Thyroid gland (tissue), 4 donors: ENCODE results near the gene ZMAT3. TPM values are rescaled to one million over a fixed set of nuclear protein-coding genes. Genes with fewer than 3 reads are reported as not detected.

Experiments used
- DNase-seq, 2 donors: peaks; one replicate each; pipeline ENCODE4 v3.0.0-alpha.2; 2019
- H3K27ac ChIP-seq, 3 donors: fragments of 200-600 bp; sonication (generic); 1 replicate in 2 of 3; 2 replicates in 1 of 3; pipeline ENCODE4 v1.5.1; 2016 to 2019; ENCODE audit warnings: mild to moderate bottlenecking in 1 of 3, moderate library complexity in 1 of 3
- H3K27me3 ChIP-seq: fragments of 200-600 bp; sonication (generic); one replicate; pipeline ENCODE4 v1.5.1; 2019
- H3K36me3 ChIP-seq, 2 donors: fragments of 200-600 bp; sonication (generic); one replicate each; pipeline ENCODE4 v1.5.1; 2016 to 2019
- H3K4me1 ChIP-seq, 2 donors: fragments of 200-600 bp; sonication (generic); one replicate each; pipeline ENCODE4 v1.5.1; 2017 to 2019
- H3K4me3 ChIP-seq, 3 donors: fragments of 200-600 bp; sonication (generic); replicated peaks in 1 of 3; 1 replicate in 2 of 3; 2 replicates in 1 of 3; pipeline ENCODE4 v1.5.1; 2016; ENCODE audit warnings: mild to moderate bottlenecking in 1 of 3
- H3K9me3 ChIP-seq: fragments of 200-600 bp; sonication (generic); one replicate; pipeline ENCODE4 v1.5.1; 2017
- POLR2A ChIP-seq, 2 donors: fragments of 450-650 bp; IDR thresholded peaks; one replicate each; pipeline ENCODE4 v1.6.1; 2017; ENCODE audit warnings: antibody characterized with exemption in 2 of 2, mild to moderate bottlenecking in 2 of 2, moderate library complexity in 1 of 2
- WGBS, 2 donors: methylation state at CpG; one replicate each; pipeline ENCODE4 v1.1.5; 2017; 5-methylcytosine and 5-hydroxymethylcytosine counted together
- intact Hi-C: fragments of 100-400 bp; cut with DNase I; formaldehyde crosslinking; loops from one replicate; pipeline ENCODE4 v1.15.1; 2023
- total RNA-seq, 4 donors: library from RNA; depleted of rRNA; stranded (reverse); fragments of >200 nt; gene quantifications; one replicate each; pipeline ENCODE4 v1.2.3, GENCODE V29; 2016
- TF ChIP-seq, protein P1 (sequence below), 6 experiments: fragments of 200-600 bp in 3 of 6; fragments of 450-650 bp in 3 of 6; sonication (generic) in 3 of 6; IDR thresholded peaks; one replicate each; pipeline ENCODE4 v1.5.1; 2016 to 2019; ENCODE audit warnings: antibody characterized with exemption in 6 of 6, mild to moderate bottlenecking in 2 of 6, inconsistent platforms in 1 of 6, moderate library complexity in 1 of 6

Gene ZMAT3
- total RNA-seq, 4 donors from 2014 or later = 11.6 to 15.8 (median 13.1) TPM

DNA sequence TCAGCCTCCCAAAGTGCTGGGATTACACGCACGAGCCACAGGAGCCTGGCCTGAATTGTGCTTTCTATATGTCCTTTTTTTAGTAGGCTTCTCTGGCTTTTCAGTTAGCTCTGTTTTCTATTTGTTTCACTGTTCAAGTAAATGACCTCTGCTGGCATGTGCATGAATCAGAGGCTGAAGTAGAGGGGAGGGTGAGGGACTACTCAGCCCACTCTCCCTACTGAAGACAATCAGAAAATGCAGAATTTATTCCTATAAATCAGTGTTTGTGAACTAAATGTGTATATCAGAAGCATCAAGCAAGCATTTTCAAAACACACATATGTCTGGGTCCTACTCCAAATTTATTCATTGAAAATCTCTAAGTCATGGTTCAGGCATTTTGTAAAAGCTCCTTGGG, 45.0 kb downstream of the ZMAT3 start:
- TF ChIP-seq, protein P1, sequence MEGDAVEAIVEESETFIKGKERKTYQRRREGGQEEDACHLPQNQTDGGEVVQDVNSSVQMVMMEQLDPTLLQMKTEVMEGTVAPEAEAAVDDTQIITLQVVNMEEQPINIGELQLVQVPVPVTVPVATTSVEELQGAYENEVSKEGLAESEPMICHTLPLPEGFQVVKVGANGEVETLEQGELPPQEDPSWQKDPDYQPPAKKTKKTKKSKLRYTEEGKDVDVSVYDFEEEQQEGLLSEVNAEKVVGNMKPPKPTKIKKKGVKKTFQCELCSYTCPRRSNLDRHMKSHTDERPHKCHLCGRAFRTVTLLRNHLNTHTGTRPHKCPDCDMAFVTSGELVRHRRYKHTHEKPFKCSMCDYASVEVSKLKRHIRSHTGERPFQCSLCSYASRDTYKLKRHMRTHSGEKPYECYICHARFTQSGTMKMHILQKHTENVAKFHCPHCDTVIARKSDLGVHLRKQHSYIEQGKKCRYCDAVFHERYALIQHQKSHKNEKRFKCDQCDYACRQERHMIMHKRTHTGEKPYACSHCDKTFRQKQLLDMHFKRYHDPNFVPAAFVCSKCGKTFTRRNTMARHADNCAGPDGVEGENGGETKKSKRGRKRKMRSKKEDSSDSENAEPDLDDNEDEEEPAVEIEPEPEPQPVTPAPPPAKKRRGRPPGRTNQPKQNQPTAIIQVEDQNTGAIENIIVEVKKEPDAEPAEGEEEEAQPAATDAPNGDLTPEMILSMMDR (IDR thresholded peaks at IDR 0.05) = no peak
- TF ChIP-seq POLR2A (IDR thresholded peaks at IDR 0.05) = no peak
- no peak overlapping the region for H3K27ac ChIP-seq
- DNase-seq = no peak
- 90 to 96% methylated on average over 2 of the region's 2 CpGs for WGBS, 2 donors
- H3K36me3 ChIP-seq = peaks cover 0 to 2% of the 10 kb centered on the region in 2 donors
- intact Hi-C loops = no loop called here
- H3K4me3 ChIP-seq = no peak overlapping the region
- H3K9me3 ChIP-seq = no peaks in the 10 kb centered on the region
- no peaks in the 10 kb centered on the region for H3K4me1 ChIP-seq
- no peaks in the 10 kb centered on the region for H3K27me3 ChIP-seq

DNA sequence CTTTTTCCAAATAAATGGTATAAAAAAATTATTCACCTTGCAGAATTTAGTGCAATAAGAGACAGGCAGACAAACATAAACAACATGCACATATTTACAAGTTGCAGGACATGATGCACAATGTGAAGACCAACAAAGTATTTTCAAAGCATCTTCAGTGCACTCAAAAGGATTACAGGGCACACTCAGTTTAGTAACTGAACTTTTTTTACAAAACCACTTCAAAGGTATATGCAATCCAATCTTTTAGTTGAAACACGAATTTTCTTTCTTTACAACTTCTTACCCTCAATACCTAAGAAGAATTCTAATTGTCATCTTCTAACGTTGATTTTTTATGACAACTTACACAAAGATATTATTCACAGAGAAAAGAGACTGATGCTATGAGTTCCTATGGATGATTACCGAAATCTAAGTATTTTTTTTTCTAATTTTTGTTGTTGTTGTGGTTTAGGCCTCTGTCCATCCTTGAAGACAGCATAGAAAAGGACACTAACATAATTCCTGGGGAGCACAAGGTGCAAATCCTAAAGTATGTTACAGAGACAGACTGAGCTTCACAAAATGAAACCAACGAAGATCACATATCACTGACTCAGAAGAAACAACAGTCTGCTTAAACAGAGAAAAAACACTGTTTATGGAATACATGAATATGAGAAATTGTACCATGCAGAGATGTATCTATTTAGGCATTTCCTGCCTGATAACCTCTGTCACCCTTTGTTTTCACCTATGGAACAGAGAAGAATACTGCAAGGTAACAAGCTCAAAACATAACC, 50.3 kb downstream of the ZMAT3 start:
- Histone ChIP-seq H3K27me3 (no peaks in the 10 kb centered on the region), H3K9me3 (no peaks in the 10 kb centered on the region), H3K4me3 (no peak overlapping the region), H3K27ac (no peak overlapping the region), H3K4me1 (peaks cover 0 to 6% of the 10 kb centered on the region in 2 donors), H3K36me3 (peaks cover 0 to 2% of the 10 kb centered on the region in 2 donors)
- WGBS, 2 donors = 83% methylated on average over 4 of the region's 4 CpGs
- intact Hi-C loops = no loop called here
- no peak for DNase-seq
- TF ChIP-seq POLR2A (IDR thresholded peaks at IDR 0.05) = no peak
- TF ChIP-seq, protein P1 (IDR thresholded peaks at IDR 0.05) = no peak

DNA sequence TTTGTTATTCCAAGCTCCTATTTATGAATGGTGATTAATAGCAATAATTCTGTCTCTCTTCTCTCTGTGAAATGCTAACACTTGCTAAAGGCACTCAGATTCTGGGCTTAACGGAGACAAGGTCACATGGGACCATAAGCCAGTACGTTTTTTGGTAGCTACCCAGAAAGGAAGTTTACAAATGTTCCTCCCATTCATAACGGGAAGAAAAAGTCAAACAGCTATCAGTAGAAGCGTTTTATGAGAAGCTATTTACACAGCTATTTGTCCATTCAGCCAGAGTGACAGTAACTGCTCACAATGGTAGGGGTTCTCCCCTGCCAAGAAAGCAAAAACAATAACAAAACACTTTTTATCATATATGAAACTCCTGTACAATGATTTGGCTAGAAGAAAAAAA, 51.5 kb downstream of the ZMAT3 start:
- Histone ChIP-seq H3K4me3 (no peak overlapping the region), H3K9me3 (no peaks in the 10 kb centered on the region), H3K27ac (no peak overlapping the region), H3K36me3 (peaks cover 0 to 2% of the 10 kb centered on the region in 2 donors), H3K27me3 (no peaks in the 10 kb centered on the region), H3K4me1 (peaks cover 0 to 6% of the 10 kb centered on the region in 2 donors)
- WGBS, 2 donors = 47 to 51% methylated on average over 4 of the region's 4 CpGs
- no peak for DNase-seq
- intact Hi-C loops = no loop called here
- TF ChIP-seq POLR2A (IDR thresholded peaks at IDR 0.05) = no peak
- TF ChIP-seq, protein P1 (IDR thresholded peaks at IDR 0.05) = no peak

DNA sequence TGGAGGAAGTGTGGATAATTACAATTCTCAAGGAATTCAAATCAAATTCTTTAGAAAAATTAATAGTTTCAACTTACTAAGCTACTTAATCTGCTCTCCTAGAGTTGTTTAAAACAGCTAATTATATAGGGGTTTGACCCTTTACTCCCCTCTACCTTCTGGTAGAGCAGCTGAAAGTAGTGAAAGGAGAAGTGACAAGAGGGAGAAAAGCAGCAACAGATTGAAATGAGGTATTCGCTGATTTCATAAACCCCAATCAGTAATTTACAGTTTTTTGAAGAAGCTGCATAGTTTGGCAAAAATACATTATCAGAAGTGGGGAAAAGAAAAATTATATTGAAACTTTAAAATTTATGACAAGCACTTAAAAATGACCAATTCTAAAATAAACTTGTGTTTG, 52.8 kb downstream of the ZMAT3 start:
- Histone ChIP-seq H3K27ac (no peak overlapping the region), H3K4me1 (peaks cover 0 to 6% of the 10 kb centered on the region in 2 donors), H3K9me3 (no peaks in the 10 kb centered on the region), H3K36me3 (no peaks in the 10 kb centered on the region), H3K27me3 (no peaks in the 10 kb centered on the region), H3K4me3 (no peak overlapping the region)
- 94% methylated on average over 1 of the region's 1 CpG for WGBS, 2 donors
- no peak for DNase-seq
- intact Hi-C loops = loop anchor here (5.0 kb wide), 1 partner anchor 298 kb away; no protein-coding TSS in a partner anchor
- TF ChIP-seq, protein P1 (IDR thresholded peaks at IDR 0.05) = no peak
- no peak for TF ChIP-seq POLR2A (IDR thresholded peaks at IDR 0.05)

DNA sequence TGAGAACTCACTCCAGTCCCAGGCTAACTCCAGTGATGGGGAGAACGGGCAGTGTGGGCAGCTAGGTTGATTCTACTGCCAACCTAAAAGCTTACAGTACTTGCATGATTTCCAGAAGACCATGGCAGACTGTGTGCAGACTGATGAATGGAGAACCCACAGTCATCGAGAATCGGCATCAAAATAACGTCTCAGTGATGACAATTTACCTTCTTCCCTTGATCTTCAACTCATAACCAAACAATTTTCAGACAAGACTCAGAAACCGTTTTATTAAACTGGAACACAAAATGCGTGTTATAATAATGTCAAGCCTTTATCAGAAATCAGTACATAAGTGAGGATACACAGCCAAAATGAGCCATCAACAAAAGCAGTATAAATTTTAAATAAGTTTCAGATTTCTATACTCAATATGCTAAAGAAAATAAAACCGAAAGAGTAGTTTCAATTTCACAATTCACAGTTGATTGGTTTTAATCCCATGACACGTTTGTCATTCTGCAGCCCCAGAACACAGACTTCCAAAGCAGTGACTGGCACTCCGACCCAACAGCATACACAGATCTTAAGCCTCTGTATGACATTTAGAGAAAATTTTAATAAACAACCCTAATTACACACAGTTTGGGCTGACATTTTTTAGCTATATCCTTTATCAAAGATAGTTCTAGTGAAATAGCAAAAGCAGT, 54.5 kb downstream of the ZMAT3 start:
- Histone ChIP-seq H3K4me3 (no peak overlapping the region), H3K4me1 (peaks cover 0 to 6% of the 10 kb centered on the region in 2 donors), H3K9me3 (no peaks in the 10 kb centered on the region), H3K36me3 (no peaks in the 10 kb centered on the region), H3K27me3 (no peaks in the 10 kb centered on the region), H3K27ac (no peak overlapping the region)
- TF ChIP-seq, protein P1 (IDR thresholded peaks at IDR 0.05) = no peak
- intact Hi-C loops = loop anchor here (5.0 kb wide), 1 partner anchor 300 kb away; no protein-coding TSS in a partner anchor
- DNase-seq = no peak
- 81 to 83% methylated on average over 9 of the region's 9 CpGs for WGBS, 2 donors
